DND-41 (cell line): Measurements from ENCODE around the gene ZNF134.

ENCODE experiments used
- ATAC-seq: fragments of 200-7000 bp; cut with Tn5 transposase; 3 replicates; pipeline ENCODE4 v1.9.1; 2021; ENCODE audit warnings: low read depth; ENCODE audit not compliant: insufficient read depth
- DNase-seq: peaks from one replicate; pipeline ENCODE4 v3.0.0-alpha.2; 2020
- H2AFZ ChIP-seq: 2 replicates; pipeline ENCODE4 v1.6.0; 2012; ENCODE audit warnings: low read depth, low read length
- H3K27ac ChIP-seq: 2 replicates; pipeline ENCODE4 v1.5.1; 2012; ENCODE audit warnings: low read length, inconsistent platforms
- H3K27me3 ChIP-seq: fragments of 200-600 bp; sonication (generic); 2 replicates; pipeline ENCODE4 v1.6.0; 2012; ENCODE audit warnings: low read length, mild to moderate bottlenecking, inconsistent platforms; ENCODE audit not compliant: insufficient read depth, poor library complexity
- H3K36me3 ChIP-seq: 2 replicates; pipeline ENCODE4 v1.5.1; 2012; ENCODE audit warnings: low read length, inconsistent platforms; ENCODE audit not compliant: insufficient read depth
- H3K4me1 ChIP-seq: 2 replicates; pipeline ENCODE4 v1.5.1; 2012; ENCODE audit warnings: mild to moderate bottlenecking, low read length; ENCODE audit not compliant: insufficient read depth
- H3K4me2 ChIP-seq: 2 replicates; pipeline ENCODE4 v1.6.0; 2012; ENCODE audit warnings: mild to moderate bottlenecking, moderate library complexity, low read length, inconsistent platforms; ENCODE audit not compliant: insufficient read depth
- H3K4me3 ChIP-seq, 2 experiments: fragments of 200-600 bp in 1 of 2; shearing (Covaris generic) in 1 of 2; 2 replicates each; pipeline ENCODE4 v1.5.1; 2012 to 2016; ENCODE audit warnings: inconsistent platforms in 2 of 2, low read length in 2 of 2, mild to moderate bottlenecking in 2 of 2, low read depth in 1 of 2, moderate library complexity in 1 of 2
- H3K79me2 ChIP-seq: 2 replicates; pipeline ENCODE4 v1.6.0; 2012; ENCODE audit warnings: low read length, inconsistent platforms; ENCODE audit not compliant: insufficient read depth
- H3K9ac ChIP-seq: 2 replicates; pipeline ENCODE4 v1.6.0; 2012; ENCODE audit warnings: low read depth, mild to moderate bottlenecking, inconsistent platforms, low read length, moderate library complexity
- H3K9me3 ChIP-seq: 2 replicates; pipeline ENCODE4 v1.5.1; 2012; ENCODE audit warnings: low read length, moderate library complexity, mild to moderate bottlenecking, inconsistent platforms; ENCODE audit not compliant: insufficient read depth, severe bottlenecking
- H4K20me1 ChIP-seq: 2 replicates; pipeline ENCODE4 v1.6.0; 2012; ENCODE audit warnings: low read length; ENCODE audit not compliant: insufficient read depth
- EZH2 ChIP-seq: IDR thresholded peaks from 3 replicates; pipeline ENCODE4 v1.6.1; 2012; ENCODE audit warnings: borderline replicate concordance, low read depth, mild to moderate bottlenecking, moderate library complexity, low read length, inconsistent platforms; ENCODE audit not compliant: severe bottlenecking
- TF ChIP-seq, protein P1 (sequence below): IDR thresholded peaks from 2 replicates; pipeline ENCODE4 v1.5.1; 2012; ENCODE audit warnings: borderline replicate concordance, low read length, moderate library complexity, mild to moderate bottlenecking; ENCODE audit not compliant: poor library complexity, severe bottlenecking; ENCODE audit errors: extremely low read depth

ZNF134 gene

GRCh38 chr19:57613941-57614743, at the start of gene ZNF134:
Gene ZNF134 (plus strand): TSS chr19:57614242. CDS start chr19:57619469, 5,227 bp downstream.
- peaks cover 57% of the 10 kb centered on the region for H3K79me2 ChIP-seq
- DNase-seq (peak; percentile 94), ATAC-seq (peak; percentile 98)
- H3K36me3 ChIP-seq, result peaks cover 50% of the 10 kb centered on the region
- peak within 1 kb of the TSS; percentile 88 for H3K9ac ChIP-seq
- TF ChIP-seq, protein P1, sequence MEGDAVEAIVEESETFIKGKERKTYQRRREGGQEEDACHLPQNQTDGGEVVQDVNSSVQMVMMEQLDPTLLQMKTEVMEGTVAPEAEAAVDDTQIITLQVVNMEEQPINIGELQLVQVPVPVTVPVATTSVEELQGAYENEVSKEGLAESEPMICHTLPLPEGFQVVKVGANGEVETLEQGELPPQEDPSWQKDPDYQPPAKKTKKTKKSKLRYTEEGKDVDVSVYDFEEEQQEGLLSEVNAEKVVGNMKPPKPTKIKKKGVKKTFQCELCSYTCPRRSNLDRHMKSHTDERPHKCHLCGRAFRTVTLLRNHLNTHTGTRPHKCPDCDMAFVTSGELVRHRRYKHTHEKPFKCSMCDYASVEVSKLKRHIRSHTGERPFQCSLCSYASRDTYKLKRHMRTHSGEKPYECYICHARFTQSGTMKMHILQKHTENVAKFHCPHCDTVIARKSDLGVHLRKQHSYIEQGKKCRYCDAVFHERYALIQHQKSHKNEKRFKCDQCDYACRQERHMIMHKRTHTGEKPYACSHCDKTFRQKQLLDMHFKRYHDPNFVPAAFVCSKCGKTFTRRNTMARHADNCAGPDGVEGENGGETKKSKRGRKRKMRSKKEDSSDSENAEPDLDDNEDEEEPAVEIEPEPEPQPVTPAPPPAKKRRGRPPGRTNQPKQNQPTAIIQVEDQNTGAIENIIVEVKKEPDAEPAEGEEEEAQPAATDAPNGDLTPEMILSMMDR, result no peak
- TF ChIP-seq EZH2, result no peak
- H3K27me3 ChIP-seq, result no peaks in the 10 kb centered on the region
- H3K4me2 ChIP-seq, result peak within 1 kb of the TSS; percentile 75
- H3K9me3 ChIP-seq, result peaks cover 50% of the 10 kb centered on the region
- peak within 1 kb of the TSS; percentile 83 for H3K27ac ChIP-seq
- H3K4me3 ChIP-seq, result peak within 1 kb of the TSS; percentile 82 to 97
- peaks cover 31% of the 10 kb centered on the region for H3K4me1 ChIP-seq
- peak within 1 kb of the TSS; percentile 96 for H2AFZ ChIP-seq
- H4K20me1 ChIP-seq, result no peaks in the 10 kb centered on the region

DNA sequence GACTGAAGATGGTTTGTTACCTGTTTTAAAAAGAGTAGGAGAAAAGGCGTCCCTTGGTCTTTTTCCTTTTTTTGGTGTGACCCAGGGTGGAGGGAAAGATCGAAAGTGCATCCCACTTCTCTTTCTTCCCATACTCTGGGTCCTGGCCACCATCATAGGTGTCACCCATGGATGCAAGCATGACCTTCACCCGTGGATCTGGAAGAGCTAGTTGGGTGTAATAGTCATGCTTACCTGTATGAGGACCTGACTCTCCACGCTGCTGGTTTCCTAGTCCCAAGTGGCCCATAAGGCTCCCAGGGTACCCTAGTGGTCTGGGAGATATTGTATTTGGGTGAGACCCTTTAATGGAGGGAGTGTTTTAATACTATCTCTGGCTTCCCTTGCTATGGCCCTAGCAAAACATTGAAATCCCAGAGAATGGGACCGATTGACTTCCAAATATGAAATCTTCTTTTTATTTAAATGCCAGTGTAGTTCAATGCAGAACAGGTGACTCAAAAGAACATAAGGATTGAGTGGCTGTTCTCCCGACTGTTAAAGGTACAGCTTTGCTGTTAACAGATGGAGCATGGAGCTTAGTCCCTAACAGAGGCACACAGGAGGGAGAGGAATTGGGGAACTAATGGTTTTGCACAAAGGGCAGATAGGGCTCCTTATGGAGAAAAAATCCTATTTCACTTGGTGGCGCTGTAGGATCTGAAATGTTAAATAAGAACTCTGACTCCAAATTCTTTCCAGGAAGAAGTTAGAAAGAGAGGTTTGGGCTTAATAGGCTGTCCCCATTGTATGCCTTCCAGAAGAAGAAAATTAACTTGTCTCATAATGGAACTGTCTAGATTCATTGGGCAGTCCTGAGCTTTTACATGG, 47.4 kb upstream of the ZNF134 start:
- H2AFZ ChIP-seq, result no peak overlapping the region
- no peaks in the 10 kb centered on the region for H3K4me1 ChIP-seq
- H3K9ac ChIP-seq, result no peak overlapping the region
- no peak overlapping the region for H3K27ac ChIP-seq
- no peaks in the 10 kb centered on the region for H3K79me2 ChIP-seq
- DNase-seq, result peak; percentile 42
- H3K27me3 ChIP-seq, result no peaks in the 10 kb centered on the region
- no peak overlapping the region for H3K4me2 ChIP-seq
- TF ChIP-seq, protein P1, result no peak
- TF ChIP-seq EZH2, result no peak
- ATAC-seq, result no peak
- H3K9me3 ChIP-seq, result peaks cover 81% of the 10 kb centered on the region
- peaks cover 12% of the 10 kb centered on the region; the same call in 1 of the 2 replicates for H3K36me3 ChIP-seq
- no peak overlapping the region for H3K4me3 ChIP-seq
- no peaks in the 10 kb centered on the region for H4K20me1 ChIP-seq

GRCh38 chr19:57570707-57571106, 43.3 kb upstream of the ZNF134 start:
- no peak overlapping the region for H3K4me3 ChIP-seq
- H2AFZ ChIP-seq, result no peak overlapping the region
- no peaks in the 10 kb centered on the region for H3K79me2 ChIP-seq
- H3K27me3 ChIP-seq, result no peaks in the 10 kb centered on the region
- H3K9me3 ChIP-seq, result peaks cover 91% of the 10 kb centered on the region
- H3K9ac ChIP-seq, result no peak overlapping the region
- H3K4me2 ChIP-seq, result no peak overlapping the region
- peaks cover 52% of the 10 kb centered on the region for H3K36me3 ChIP-seq
- TF ChIP-seq, protein P1, result no peak
- H4K20me1 ChIP-seq, result no peaks in the 10 kb centered on the region
- ATAC-seq (no peak), DNase-seq (no peak)
- no peak overlapping the region for H3K27ac ChIP-seq
- H3K4me1 ChIP-seq, result no peaks in the 10 kb centered on the region
